Mesothelial cell of epicardium (in vitro differentiated cells): Measurements from ENCODE around the gene CLCN6. TPM values are rescaled to one million over a fixed set of nuclear protein-coding genes. Genes with fewer than 3 reads are reported as not detected.

Source experiments
- DNase-seq, 2 experiments: peaks; one replicate each; pipeline ENCODE4 v3.0.0; 2021; ENCODE audit warnings: low spot score in 2 of 2; ENCODE audit not compliant: unreplicated experiment in 2 of 2
- H3K27ac Mint-ChIP-seq: 2 replicates; pipeline ENCODE4 v1.8.0; 2021; ENCODE audit warnings: mixed read lengths
- H3K27me3 Mint-ChIP-seq: 2 replicates; pipeline ENCODE4 v1.8.0; 2021; ENCODE audit warnings: low read depth, mixed read lengths
- H3K36me3 Mint-ChIP-seq: 2 replicates; pipeline ENCODE4 v1.8.0; 2021; ENCODE audit warnings: mixed read lengths
- H3K4me1 Mint-ChIP-seq: 2 replicates; pipeline ENCODE4 v1.8.0; 2021; ENCODE audit warnings: mixed read lengths
- H3K4me3 Mint-ChIP-seq: 2 replicates; pipeline ENCODE4 v1.8.0; 2021; ENCODE audit warnings: mild to moderate bottlenecking, moderate library complexity, mixed read lengths
- H3K9me3 Mint-ChIP-seq: 2 replicates; pipeline ENCODE4 v1.8.0; 2021; ENCODE audit warnings: mixed read lengths
- CTCF ChIP-seq: fragments of 200-600 bp; sonication (generic); IDR thresholded peaks from one replicate; pipeline ENCODE4 v1.5.0; 2021; ENCODE audit warnings: antibody characterized with exemption; ENCODE audit not compliant: unreplicated experiment
- total RNA-seq: library from RNA; stranded (reverse); gene quantifications from 3 replicates; pipeline ENCODE4 v1.2.1, GENCODE V29; 2021

The CLCN6 gene
- total RNA-seq, 1 donor from 2014 or later: 30.3 TPM

GRCh38 chr1:11842154-11843041 lies 36.4 kb downstream of the CLCN6 start:
- H3K4me3 Mint-ChIP-seq: no peak overlapping the region
- no peaks in the 10 kb centered on the region for H3K27me3 Mint-ChIP-seq
- H3K4me1 Mint-ChIP-seq: peaks cover 17% of the 10 kb centered on the region
- H3K27ac Mint-ChIP-seq: peak overlapping the region; percentile 2
- peak in 1 of 2 experiments; percentile 63 for DNase-seq
- no peaks in the 10 kb centered on the region for H3K9me3 Mint-ChIP-seq
- no peak for TF ChIP-seq CTCF
- peaks cover 31% of the 10 kb centered on the region for H3K36me3 Mint-ChIP-seq

GRCh38 chr1:11845641-11846335 lies 39.8 kb downstream of the CLCN6 start:
- Mint-ChIP-seq H3K4me3 (no peak overlapping the region), H3K27ac (no peak overlapping the region), H3K27me3 (no peaks in the 10 kb centered on the region), H3K4me1 (peaks cover 15% of the 10 kb centered on the region), H3K9me3 (no peaks in the 10 kb centered on the region), H3K36me3 (peaks cover 29% of the 10 kb centered on the region)
- DNase-seq: no peak
- no peak for TF ChIP-seq CTCF

GRCh38 chr1:11847667-11848372 lies 41.8 kb downstream of the CLCN6 start, which contains the start of gene NPPA:
Gene NPPA, minus strand, starts transcription at chr1:11847783. Its CDS starts 99 bp downstream, at chr1:11847684.
- TF ChIP-seq CTCF: no peak

GRCh38 chr1:11848373-11848700 lies 42.3 kb downstream of the CLCN6 start:
- Mint-ChIP-seq H3K4me3 (no peak overlapping the region), H3K27me3 (peaks cover 7% of the 10 kb centered on the region), H3K9me3 (no peaks in the 10 kb centered on the region), H3K27ac (no peak overlapping the region), H3K36me3 (peaks cover 20% of the 10 kb centered on the region), H3K4me1 (no peaks in the 10 kb centered on the region)
- TF ChIP-seq CTCF: no peak
- no peak for DNase-seq

More at GRCh38 chr1:11847667-11848372, 41.8 kb downstream of the CLCN6 start, which contains the start of gene NPPA:
- H3K27me3 Mint-ChIP-seq: peaks cover 3% of the 10 kb centered on the region
- DNase-seq: no peak
- H3K36me3 Mint-ChIP-seq: peaks cover 20% of the 10 kb centered on the region
- H3K9me3 Mint-ChIP-seq: no peaks in the 10 kb centered on the region
- H3K27ac Mint-ChIP-seq: no peak within 1 kb of the TSS
- no peaks in the 10 kb centered on the region for H3K4me1 Mint-ChIP-seq
- H3K4me3 Mint-ChIP-seq: no peak within 1 kb of the TSS

GRCh38 chr1:11850156-11850555 lies 44.2 kb downstream of the CLCN6 start:
- H3K4me3 Mint-ChIP-seq: no peak overlapping the region
- H3K27ac Mint-ChIP-seq: no peak overlapping the region
- TF ChIP-seq CTCF: no peak
- peaks cover 12% of the 10 kb centered on the region for H3K27me3 Mint-ChIP-seq
- no peak for DNase-seq
- H3K4me1 Mint-ChIP-seq: no peaks in the 10 kb centered on the region
- peaks cover 12% of the 10 kb centered on the region for H3K36me3 Mint-ChIP-seq
- no peaks in the 10 kb centered on the region for H3K9me3 Mint-ChIP-seq
